GM21717 (cell line): ENCODE results near the gene S100A1.
A peak's percentile ranks its signal among the peaks of the same experiment; 100 is the strongest.
"Not testable (repeated sequence)": the region's sequence is repeated elsewhere in the genome, so short reads cannot be mapped to it uniquely, and the experiment has no call there.

Experiments
- ATAC-seq: cut with Tn5 transposase; IDR thresholded peaks from one replicate; pipeline ENCODE4 v1.9.1; 2021; ENCODE audit warnings: mild to moderate bottlenecking, moderate library complexity; ENCODE audit not compliant: unreplicated experiment

The S100A1 gene

DNA sequence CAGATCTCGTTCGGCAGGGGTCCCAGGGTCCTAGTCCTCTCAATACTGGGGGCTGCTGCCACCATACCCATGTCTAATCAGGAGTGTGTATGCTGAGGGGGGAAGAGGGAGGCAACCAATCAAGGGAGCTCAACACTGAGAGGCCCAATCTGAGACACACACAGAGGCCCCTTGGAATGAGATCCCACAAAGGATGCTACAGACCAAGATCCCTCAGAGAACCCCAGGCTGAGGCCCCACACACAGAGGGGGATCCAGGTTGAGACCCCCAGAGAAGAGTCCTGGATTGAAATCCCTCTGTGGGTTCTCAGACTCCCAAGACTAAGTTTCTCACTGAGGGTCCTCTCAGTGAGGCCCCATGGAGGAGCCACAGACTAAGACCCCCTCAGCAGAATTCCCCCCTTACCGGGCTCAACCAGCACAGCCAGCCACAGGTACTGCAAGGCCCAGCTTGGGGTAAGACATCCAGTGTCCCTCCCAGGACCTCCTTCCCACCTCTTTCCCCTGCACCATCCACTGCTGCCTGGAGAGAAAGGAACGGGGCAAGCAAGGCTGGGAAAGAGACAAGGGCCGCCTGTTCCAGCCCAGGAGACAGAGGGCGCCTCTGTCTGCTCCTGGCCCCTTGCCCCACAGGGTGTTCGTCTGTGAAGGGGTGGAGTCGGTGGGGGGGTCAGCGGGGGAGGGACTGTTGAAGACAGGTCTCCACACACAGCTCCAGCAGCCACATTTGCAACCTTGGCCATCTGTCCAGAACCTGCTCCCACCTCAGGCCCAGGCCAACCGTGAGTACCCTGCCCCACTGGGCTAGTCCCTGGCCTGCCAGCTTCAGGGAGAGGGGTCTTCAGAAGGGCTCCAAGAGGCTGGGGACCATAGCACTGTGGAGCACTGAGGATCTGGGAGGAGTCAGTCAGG is at the start of gene S100A1:
Gene S100A1, plus strand, starts transcription at position 720 of the 912 bp plus-strand sequence. CDS start 2,088 bp downstream, outside the sequence.
- ATAC-seq = no peak

DNA sequence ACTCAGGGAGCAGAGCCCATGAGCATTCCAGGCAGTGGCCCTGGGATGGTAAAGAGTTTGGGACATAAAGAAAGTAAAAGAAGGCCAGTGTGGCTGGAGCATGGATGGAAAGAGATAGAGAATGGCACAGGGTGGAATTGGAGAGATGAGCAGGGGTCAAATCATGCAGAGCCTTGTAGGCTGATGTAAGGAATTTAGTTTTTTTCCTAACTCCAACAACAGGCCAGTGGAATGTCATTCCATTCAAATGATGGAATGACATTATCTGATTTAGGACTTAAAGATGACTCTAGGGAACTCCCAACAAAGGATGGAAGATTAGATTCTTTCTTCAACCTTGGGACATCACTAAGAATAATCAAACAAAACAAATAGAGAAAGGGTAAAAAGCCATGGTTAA is 49.7 kb upstream of the S100A1 start:
- ATAC-seq = no peak

- ATAC-seq = no peak
These were observed 49.3 kb upstream of the S100A1 start for GRCh38 chr1:153578936-153579335.

DNA sequence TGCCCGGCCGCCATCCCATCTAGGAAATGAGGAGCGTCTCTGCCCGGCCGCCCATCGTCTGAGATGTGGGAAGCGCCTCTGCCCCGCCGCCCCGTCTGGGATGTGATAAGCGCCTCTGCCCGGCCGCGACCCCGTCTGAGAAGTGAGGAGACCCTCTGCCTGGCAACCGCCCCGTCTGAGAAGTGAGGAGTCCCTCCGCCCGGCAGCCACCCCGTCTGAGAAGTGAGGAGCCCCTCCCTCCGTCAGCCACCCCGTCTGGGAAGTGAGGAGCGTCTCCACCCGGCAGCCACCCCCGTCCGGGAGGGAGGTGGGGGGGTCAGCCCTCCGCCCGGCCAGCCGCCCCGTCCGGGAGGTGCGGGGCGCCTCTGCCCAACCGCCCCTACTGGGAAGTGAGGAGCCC is 45.4 kb upstream of the S100A1 start:
- ATAC-seq = not testable (repeated sequence)

GRCh38 chr1:153583514-153583913 is 44.7 kb upstream of the S100A1 start:
- ATAC-seq = not testable (repeated sequence)

DNA sequence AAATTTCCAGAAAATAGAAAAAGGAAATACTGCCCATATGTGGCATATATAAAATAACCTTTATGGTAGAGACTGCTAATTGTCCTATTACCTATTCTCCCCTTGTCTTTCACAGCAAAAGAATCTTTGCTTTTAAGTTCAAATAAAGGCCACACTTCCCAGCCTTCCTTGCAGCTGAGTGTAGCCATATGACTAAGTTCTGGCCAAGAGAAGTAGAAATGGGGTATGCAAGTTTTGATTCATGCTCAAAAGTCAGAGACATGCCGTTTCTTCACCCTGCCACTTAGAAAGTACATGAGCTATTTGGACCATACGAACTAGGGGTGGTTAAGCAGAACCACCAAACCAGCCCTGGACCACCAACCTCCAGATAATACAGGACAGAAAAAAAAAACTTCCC is 44.3 kb upstream of the S100A1 start:
- ATAC-seq = no peak

DNA sequence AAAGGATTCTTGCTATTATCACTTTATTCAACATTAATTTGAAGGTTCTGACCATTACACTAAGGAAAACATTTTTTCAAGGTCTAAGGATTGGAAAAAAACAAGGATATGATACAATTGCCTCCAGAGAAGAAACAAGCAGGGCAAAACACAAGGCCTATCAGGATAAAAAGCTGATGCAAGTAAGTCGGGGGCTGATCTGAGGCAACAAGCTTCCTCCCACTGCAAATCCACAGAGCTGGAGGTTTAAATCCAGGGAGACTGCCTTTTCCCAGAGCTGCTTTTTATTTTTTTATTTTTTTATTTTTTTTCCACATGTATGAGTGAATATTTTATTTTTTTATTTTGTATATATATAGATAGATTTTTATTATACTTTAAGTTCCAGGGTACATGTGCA is 43.2 kb upstream of the S100A1 start:
- no peak for ATAC-seq

- no peak for ATAC-seq
These were observed 41.9 kb upstream of the S100A1 start for GRCh38 chr1:153586347-153586746.

- no peak for ATAC-seq
These were observed 40.9 kb upstream of the S100A1 start for GRCh38 chr1:153587314-153587713.

- ATAC-seq = not testable (repeated sequence)
These were observed 40.2 kb upstream of the S100A1 start for GRCh38 chr1:153588033-153588432.

- no peak for ATAC-seq
These were observed 39.8 kb upstream of the S100A1 start for GRCh38 chr1:153588482-153588881.

GRCh38 chr1:153592748-153593147 is 35.5 kb upstream of the S100A1 start:
- ATAC-seq = no peak

GRCh38 chr1:153597206-153597605 is 31.0 kb upstream of the S100A1 start:
- no peak for ATAC-seq

GRCh38 chr1:153598309-153599172 is 29.7 kb upstream of the S100A1 start:
- ATAC-seq = peak; percentile 98

GRCh38 chr1:153599847-153600246 is 28.4 kb upstream of the S100A1 start:
- no peak for ATAC-seq

DNA sequence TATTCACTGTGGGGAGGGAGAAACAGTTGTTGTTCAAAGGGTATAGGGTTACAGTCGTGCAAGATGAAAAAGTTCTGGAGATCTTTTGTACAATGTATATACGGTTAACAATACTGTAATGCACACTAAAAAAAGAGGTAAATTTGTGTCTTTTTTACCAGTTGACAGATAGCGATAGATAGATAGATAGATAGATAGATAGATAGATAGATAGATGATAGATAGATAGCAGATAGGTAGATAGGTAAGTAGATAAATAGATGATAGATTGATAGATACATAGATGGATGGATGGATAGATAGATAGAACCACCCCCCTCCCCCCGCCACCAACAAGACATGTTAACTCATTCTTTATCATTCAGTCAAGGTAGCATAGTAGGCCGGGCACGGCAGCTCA is 25.5 kb upstream of the S100A1 start:
- no peak for ATAC-seq

DNA sequence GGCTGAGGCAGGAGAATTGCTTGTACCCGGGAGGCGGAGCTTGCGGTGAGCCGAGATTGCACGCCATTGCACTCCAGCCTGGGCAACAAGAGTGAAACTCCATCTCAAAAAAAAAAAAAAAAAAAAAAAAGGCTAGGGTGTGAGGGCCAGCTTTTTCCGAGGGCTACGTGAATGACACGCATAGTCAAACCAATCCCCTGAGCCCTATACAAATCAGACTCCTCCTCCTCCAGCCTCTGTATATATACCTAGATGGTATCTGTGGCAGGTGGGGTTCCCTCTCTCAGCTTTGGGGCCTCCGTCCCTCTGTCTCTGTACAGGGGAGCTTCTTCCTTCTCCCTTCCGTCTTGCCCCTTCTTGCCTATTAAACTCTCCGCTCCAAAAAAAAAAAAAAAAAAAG is 22.0 kb upstream of the S100A1 start:
- no peak for ATAC-seq

DNA sequence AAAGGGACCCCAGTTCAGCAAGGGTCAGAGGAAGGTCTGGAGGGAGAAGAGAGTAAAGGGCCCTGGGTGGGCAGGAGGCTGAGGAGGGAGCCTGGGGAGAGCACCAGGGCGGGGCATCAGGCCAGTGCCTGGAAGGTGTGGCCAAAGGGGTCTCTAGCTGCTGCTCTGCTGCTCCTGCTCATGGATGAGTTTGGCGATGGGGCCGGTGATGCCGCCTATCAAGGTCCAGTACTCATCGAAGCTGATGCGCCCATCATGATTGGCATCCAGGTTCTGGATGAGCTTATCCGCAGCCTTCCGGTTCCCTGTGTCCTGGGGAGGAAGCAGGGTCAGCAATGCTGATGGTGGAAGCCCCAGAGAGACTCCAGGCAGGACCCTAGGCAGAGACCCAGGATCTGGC is 20.9 kb upstream of the S100A1 start:
- ATAC-seq = no peak

DNA sequence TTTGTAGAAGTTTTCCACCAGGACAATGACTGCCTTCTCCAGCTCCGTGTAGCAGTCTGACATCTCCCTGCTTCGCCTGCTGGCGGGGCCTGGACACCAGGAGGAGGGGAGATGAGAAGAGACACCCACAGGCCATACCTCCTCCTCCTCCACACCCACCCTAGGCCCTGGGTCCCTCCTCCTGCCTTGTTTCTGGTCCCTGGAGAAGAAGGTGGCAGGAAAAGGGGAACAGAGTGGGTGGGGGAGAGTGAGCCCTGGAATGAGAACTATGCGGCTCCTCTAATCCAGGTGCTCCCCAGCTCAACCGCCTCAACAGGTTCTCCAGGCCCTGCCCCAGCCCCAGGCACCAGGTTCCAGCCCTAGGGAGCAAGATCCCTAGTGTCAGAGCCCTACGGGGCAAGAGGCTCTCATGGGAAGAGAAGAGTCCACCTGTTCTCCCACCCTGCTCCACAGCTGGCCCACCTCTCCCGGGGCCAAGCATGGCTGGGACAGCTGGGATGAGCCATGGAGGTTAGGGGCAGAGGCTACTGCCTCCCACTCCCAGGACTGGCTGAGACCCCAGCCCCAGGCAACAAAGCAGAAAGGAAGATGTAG is 20.0 kb upstream of the S100A1 start:
- no peak for ATAC-seq

DNA sequence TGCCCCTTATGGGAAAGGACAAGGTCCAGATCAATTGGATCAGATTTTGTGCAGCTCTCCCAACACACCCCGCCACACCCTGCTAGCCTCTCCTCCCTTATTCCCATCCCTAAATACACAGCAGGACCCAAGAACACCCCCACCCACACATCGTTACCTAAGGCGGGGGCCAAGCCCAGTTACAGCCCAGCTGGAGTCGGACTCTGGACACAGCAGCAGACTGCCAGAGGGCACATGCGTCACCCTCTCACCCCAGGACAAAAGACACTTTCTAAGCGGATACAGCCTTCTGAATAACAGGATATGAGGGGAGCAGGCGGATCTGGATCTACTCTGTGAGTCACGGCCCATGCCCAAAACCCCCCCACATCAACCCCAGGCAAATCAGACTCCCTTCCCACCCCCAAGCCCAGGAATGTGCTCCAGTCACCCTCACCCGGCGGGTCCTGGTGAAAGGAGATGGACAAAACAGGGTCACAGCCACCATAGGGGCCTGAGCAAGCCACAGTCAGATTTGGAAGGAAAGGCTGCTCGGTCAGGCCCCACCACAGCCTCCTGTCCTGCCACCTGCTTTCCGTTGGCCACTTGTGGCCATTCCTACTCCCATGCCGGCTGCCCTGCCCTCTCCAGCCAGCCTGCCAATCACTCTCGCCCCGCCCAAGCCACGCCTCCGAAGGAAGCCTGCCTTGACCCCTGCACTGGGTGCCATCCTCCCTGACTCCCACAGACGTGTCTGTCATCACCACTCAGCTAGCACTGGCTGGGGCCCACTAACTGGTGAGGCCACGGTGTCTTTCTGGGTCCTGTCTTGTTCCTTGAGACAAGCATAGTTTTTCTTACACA is 19.3 kb upstream of the S100A1 start:
- no peak for ATAC-seq

- no peak for ATAC-seq
These were observed 18.7 kb upstream of the S100A1 start for GRCh38 chr1:153609585-153609907.
